Fibroblast of lung (primary cell): ENCODE data around the gene KCNG2. TPM values are rescaled to one million over a fixed set of nuclear protein-coding genes. Genes with fewer than 3 reads are reported as not detected.

ENCODE experiments used
- DNase-seq, 2 donors: peaks; one replicate each; pipeline versions ENCODE4 v3.0.0 to v3.0.0-alpha.2; 2010; ENCODE audit warnings: low read depth in 2 of 2
- H2AFZ ChIP-seq: 2 replicates; pipeline ENCODE4 v1.5.1; 2012; ENCODE audit warnings: low read length, control low read depth, inconsistent platforms
- H3K27ac ChIP-seq: 2 replicates; pipeline ENCODE4 v1.5.1; 2011; ENCODE audit warnings: low read length, control low read depth; ENCODE audit not compliant: insufficient read depth
- H3K27me3 ChIP-seq: 2 replicates; pipeline ENCODE4 v1.5.1; 2011; ENCODE audit warnings: mild to moderate bottlenecking, low read length; ENCODE audit not compliant: control insufficient read depth, insufficient read depth
- H3K36me3 ChIP-seq: 2 replicates; pipeline ENCODE4 v1.5.1; 2011; ENCODE audit warnings: low read length; ENCODE audit not compliant: control insufficient read depth, insufficient read depth
- H3K4me1 ChIP-seq: 2 replicates; pipeline ENCODE4 v1.5.1; 2011; ENCODE audit warnings: low read length; ENCODE audit not compliant: control insufficient read depth, insufficient read depth; ENCODE audit errors: extremely low read depth
- H3K4me2 ChIP-seq: 2 replicates; pipeline ENCODE4 v1.5.1; 2011; ENCODE audit warnings: low read length, control low read depth; ENCODE audit not compliant: insufficient read depth; ENCODE audit errors: extremely low read depth
- H3K4me3 ChIP-seq, 4 experiments: fragments of 200-600 bp in 1 of 4; sonication (generic) in 1 of 4; replicated peaks in 1 of 4; 2 replicates each; pipeline ENCODE4 v1.5.1; 2011 to 2016; ENCODE audit warnings: low read length in 4 of 4, low read depth in 3 of 4, mild to moderate bottlenecking in 3 of 4, control low read depth in 2 of 4, inconsistent platforms in 1 of 4, mixed read lengths in 1 of 4; ENCODE audit not compliant: insufficient read depth in 1 of 4; ENCODE audit errors: control extremely low read depth in 1 of 4
- H3K79me2 ChIP-seq: 2 replicates; pipeline ENCODE4 v1.5.1; 2012; ENCODE audit warnings: mild to moderate bottlenecking, low read length, inconsistent platforms; ENCODE audit not compliant: control insufficient read depth, insufficient read depth
- H3K9ac ChIP-seq: 2 replicates; pipeline ENCODE4 v1.5.1; 2011; ENCODE audit warnings: mild to moderate bottlenecking, low read length, control low read depth; ENCODE audit not compliant: insufficient read depth
- H3K9me3 ChIP-seq: 2 replicates; pipeline ENCODE4 v1.5.1; 2012; ENCODE audit warnings: low read depth, low read length; ENCODE audit not compliant: control insufficient read depth, insufficient read depth
- H4K20me1 ChIP-seq: 2 replicates; pipeline ENCODE4 v1.5.1; 2011; ENCODE audit warnings: low read length; ENCODE audit not compliant: control insufficient read depth, insufficient read depth; ENCODE audit errors: extremely low read depth
- EZH2 ChIP-seq: IDR thresholded peaks from 2 replicates; pipeline ENCODE4 v1.5.1; 2012; ENCODE audit warnings: low read length, control low read depth, mild to moderate bottlenecking; ENCODE audit errors: missing control alignments
- polyA plus RNA-seq, 2 donors: library from polyadenylated mRNA; depleted of rRNA in 1 of 2; stranded (reverse) in 1 of 2; unstranded in 1 of 2; fragments of >200 nt; gene quantifications; 2 replicates each; pipeline ENCODE4 v1.2.1, GENCODE V29; 2011 to 2012; ENCODE audit warnings: missing spikeins in 1 of 2
- total RNA-seq: library from RNA; depleted of rRNA; stranded (reverse); fragments of >200 nt; gene quantifications from 2 replicates; pipeline ENCODE4 v1.2.1, GENCODE V29; 2014
- TF ChIP-seq, protein P1 (sequence below), 2 donors: IDR thresholded peaks in 1 of 2; conservative IDR thresholded peaks in 1 of 2; 1 replicate in 1 of 2; 2 replicates in 1 of 2; pipeline ENCODE4 v1.5.1; 2011 to 2012; ENCODE audit warnings: low read length in 2 of 2, control low read depth in 1 of 2, inconsistent platforms in 1 of 2, low read depth in 1 of 2, mild to moderate bottlenecking in 1 of 2

KCNG2 gene
- total and polyA plus RNA-seq, 2 donors (not counting 1 experiment from before 2014, with no cell fraction given), result 0.42 to 10.1 TPM

DNA sequence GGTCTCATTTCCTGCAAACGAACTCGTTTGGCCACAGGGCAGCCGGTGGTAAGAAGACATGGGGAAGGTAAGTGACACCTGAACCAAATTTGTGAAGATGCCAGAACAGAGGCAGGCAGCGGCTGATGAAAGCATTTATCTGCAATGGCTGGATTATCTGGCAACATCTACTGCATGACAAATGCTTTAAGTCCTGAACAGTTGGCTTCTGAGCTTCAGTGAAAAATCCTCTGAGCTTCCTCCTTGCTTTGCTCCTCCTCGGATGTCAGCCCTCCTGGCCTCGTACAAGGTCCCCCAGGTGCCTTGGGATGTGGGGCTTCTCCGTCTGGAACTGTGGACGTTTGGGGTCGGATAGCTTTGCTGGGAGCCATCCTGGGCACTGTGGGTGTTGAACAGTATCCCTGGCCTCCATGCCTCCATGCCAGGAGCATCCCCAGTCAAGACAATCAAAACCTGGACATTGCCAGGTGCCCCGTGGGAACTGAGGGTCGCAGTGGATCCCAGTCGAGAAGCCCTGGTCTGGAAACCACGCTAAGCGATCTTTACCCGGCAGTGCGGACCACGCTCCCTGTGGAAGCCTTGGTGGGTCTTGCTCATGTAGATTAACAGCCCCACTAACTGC is 49.3 kb downstream of the KCNG2 start:
- DNase-seq, result no peak
- H3K27ac ChIP-seq, result peak overlapping the region; percentile 27
- H3K79me2 ChIP-seq, result no peaks in the 10 kb centered on the region
- no peak overlapping the region for H3K9ac ChIP-seq
- H3K27me3 ChIP-seq, result no peaks in the 10 kb centered on the region
- no peak for TF ChIP-seq EZH2
- TF ChIP-seq, protein P1, sequence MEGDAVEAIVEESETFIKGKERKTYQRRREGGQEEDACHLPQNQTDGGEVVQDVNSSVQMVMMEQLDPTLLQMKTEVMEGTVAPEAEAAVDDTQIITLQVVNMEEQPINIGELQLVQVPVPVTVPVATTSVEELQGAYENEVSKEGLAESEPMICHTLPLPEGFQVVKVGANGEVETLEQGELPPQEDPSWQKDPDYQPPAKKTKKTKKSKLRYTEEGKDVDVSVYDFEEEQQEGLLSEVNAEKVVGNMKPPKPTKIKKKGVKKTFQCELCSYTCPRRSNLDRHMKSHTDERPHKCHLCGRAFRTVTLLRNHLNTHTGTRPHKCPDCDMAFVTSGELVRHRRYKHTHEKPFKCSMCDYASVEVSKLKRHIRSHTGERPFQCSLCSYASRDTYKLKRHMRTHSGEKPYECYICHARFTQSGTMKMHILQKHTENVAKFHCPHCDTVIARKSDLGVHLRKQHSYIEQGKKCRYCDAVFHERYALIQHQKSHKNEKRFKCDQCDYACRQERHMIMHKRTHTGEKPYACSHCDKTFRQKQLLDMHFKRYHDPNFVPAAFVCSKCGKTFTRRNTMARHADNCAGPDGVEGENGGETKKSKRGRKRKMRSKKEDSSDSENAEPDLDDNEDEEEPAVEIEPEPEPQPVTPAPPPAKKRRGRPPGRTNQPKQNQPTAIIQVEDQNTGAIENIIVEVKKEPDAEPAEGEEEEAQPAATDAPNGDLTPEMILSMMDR (conservative IDR thresholded peaks at IDR 0.05 in 1 of 2, IDR thresholded peaks at IDR 0.05 in 1 of 2; ENCODE audit: low read depth in 1 of 2, low read length in 2 of 2), result no peak
- H3K4me1 ChIP-seq, result peaks cover 6% of the 10 kb centered on the region
- no peak overlapping the region for H3K4me2 ChIP-seq
- H3K9me3 ChIP-seq, result no peaks in the 10 kb centered on the region
- H3K36me3 ChIP-seq, result no peaks in the 10 kb centered on the region
- no peaks in the 10 kb centered on the region for H4K20me1 ChIP-seq
- H3K4me3 ChIP-seq, result no peak overlapping the region
- no peak overlapping the region for H2AFZ ChIP-seq

DNA sequence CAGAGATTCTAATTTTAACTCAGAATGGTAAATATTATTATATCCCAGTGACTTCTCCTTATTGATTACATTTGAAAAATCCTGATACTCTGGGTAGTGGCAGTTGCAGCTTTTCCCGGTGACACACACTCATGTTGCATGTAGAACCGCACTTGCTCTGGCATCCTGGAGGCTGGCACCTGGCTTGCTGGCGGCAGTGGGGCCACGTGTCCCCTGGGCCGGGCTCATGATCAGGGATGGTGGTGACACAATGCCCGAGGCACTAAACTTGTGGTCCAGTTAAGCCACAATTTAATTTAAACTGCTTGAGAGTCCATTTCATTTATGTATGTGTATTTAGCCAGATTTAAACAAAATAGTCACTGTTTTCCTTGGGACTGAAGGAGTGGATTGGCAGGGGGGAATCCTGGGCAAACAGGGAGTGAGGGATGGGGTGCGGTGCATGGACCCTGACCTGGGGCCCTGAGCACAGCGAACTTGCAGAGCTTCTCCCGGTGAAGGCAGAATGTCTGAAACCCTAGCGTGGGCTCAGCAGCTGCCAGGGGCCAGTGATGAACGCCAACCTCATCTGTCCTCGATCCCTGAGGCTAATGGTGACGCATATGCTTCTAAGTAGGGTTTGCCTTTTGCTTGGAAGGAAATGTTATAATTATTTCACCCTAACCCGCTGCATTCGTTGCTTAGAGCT is 50.0 kb downstream of the KCNG2 start:
- H3K27ac ChIP-seq, result no peak overlapping the region
- H3K4me2 ChIP-seq, result no peak overlapping the region
- no peaks in the 10 kb centered on the region for H3K27me3 ChIP-seq
- no peak overlapping the region for H3K4me3 ChIP-seq
- no peak for TF ChIP-seq EZH2
- TF ChIP-seq, protein P1 (conservative IDR thresholded peaks at IDR 0.05 in 1 of 2, IDR thresholded peaks at IDR 0.05 in 1 of 2; ENCODE audit: low read depth in 1 of 2, low read length in 2 of 2), result no peak
- no peaks in the 10 kb centered on the region for H3K36me3 ChIP-seq
- no peak overlapping the region for H2AFZ ChIP-seq
- no peak for DNase-seq
- peaks cover 6% of the 10 kb centered on the region for H3K4me1 ChIP-seq
- no peaks in the 10 kb centered on the region for H3K79me2 ChIP-seq
- H3K9me3 ChIP-seq, result no peaks in the 10 kb centered on the region
- H3K9ac ChIP-seq, result no peak overlapping the region
- no peaks in the 10 kb centered on the region for H4K20me1 ChIP-seq

DNA sequence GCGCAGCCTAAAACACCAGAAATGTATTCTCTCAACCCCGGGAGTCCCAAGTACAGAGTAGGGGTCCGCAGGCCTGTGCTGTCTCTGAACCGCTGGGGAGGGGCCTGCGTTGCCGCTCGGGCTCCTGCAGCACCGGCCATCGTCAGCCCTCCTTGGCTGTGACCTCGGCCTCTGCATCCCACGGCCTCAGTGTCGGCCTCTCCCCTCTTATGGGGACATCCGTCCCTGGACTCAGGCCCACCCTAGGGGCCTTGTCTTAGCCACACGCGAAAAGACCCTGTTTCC is 50.5 kb downstream of the KCNG2 start:
- H3K4me2 ChIP-seq, result no peak overlapping the region

More for the DNA sequence above, 50.5 kb downstream of the KCNG2 start:
- Histone ChIP-seq H3K9me3 (no peaks in the 10 kb centered on the region), H3K36me3 (no peaks in the 10 kb centered on the region), H3K4me3 (no peak overlapping the region), H3K27ac (no peak overlapping the region), H3K27me3 (no peaks in the 10 kb centered on the region), H3K9ac (no peak overlapping the region), H2AFZ (no peak overlapping the region), H3K79me2 (no peaks in the 10 kb centered on the region), H4K20me1 (no peaks in the 10 kb centered on the region), H3K4me1 (peaks cover 6% of the 10 kb centered on the region)
- TF ChIP-seq, protein P1 (conservative IDR thresholded peaks at IDR 0.05 in 1 of 2, IDR thresholded peaks at IDR 0.05 in 1 of 2; ENCODE audit: low read depth in 1 of 2, low read length in 2 of 2), result no peak
- TF ChIP-seq EZH2, result no peak
- DNase-seq, result no peak
